ENCODE results near the gene GAREM1.
"Not testable (repeated sequence)": the region's sequence is repeated elsewhere in the genome, so short reads cannot be mapped to it uniquely, and the experiment has no call there.

The GAREM1 gene

DNA sequence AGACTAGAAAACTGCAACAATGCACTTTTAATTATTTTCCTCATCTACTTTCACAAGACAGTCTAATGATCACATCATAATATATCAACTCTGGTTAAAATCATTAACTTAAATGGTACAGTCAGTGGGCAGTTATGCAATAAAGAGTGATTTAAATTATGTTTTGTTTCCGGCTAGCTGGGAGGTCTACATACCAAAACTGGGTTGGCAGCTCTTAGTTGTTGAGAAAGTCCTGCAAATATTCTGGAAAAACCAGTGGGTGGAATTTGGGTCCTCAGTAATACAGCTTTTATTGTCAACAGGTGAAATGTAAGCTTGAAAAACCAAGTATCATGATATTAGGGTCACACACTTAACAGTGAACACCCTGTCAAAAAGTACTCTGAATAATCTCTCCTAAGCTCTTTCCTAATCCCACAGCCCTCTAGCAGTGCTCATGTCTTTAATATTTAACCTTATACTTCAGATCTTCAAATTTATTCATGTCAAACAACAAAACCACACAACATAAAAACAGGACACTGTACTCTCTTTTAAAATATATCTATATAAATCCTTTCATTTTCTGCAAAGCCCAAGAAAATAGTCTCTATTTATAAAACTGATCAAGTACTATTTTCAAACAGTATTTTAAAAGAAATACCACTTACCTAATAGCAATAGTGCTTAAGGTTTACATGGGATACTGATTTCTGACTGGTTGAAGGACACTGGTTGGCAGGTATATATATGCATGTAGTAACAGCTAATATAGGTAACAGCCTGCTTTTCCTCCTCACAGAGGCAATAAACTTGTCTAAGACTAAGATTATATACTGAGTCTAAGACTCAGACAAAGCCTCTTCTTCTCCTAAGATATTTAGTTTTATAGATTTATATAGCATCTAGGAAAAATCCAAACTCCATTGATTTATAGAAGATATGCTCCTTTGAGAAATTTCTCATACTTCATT, 103.8 kb downstream of the GAREM1 start:
- DNase-seq, result no peak

- no peak for DNase-seq
Measured at GRCh38 chr18:32362484-32362883, 108.2 kb downstream of the GAREM1 start.

DNA sequence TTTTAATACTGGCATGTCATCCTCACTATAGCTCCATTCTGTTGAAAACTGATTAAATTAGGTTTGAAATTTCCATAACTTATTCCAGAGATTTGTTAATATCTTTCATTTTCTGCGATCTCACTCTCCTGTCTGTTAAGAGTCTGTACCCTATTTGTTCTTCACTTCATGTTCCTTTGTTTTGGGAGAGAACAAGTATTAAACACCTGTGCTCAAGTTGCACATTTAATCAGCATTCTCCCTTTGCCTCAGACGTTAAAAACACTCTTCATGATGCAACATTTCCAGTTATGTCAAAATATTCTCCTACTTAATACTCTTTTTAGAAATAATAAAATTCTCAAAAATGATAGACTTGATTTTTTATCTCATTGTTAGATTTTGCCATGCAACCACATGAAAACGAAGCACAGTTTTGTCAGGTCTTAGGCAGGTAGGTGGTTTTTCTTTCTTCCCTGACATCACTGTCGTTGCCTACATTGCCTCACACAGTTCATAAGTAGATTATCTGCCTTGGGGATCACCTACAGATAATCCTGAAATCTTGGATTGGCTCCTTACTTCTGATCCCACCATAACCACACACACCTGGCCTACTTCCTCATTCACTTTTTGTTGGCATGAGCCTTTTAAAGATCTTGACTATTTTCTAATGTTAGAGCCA, 109.9 kb downstream of the GAREM1 start:
- no peak for DNase-seq

GRCh38 chr18:32358529-32358928, 112.2 kb downstream of the GAREM1 start:
- no peak for DNase-seq

- DNase-seq, result no peak
Measured at GRCh38 chr18:32358075-32358474, 112.6 kb downstream of the GAREM1 start.

GRCh38 chr18:32355896-32356295, 114.8 kb downstream of the GAREM1 start:
- DNase-seq, result no peak

GRCh38 chr18:32354518-32354917, 116.2 kb downstream of the GAREM1 start:
- DNase-seq, result no peak

- DNase-seq, result no peak
Measured at GRCh38 chr18:32353257-32353656, 117.4 kb downstream of the GAREM1 start.

DNA sequence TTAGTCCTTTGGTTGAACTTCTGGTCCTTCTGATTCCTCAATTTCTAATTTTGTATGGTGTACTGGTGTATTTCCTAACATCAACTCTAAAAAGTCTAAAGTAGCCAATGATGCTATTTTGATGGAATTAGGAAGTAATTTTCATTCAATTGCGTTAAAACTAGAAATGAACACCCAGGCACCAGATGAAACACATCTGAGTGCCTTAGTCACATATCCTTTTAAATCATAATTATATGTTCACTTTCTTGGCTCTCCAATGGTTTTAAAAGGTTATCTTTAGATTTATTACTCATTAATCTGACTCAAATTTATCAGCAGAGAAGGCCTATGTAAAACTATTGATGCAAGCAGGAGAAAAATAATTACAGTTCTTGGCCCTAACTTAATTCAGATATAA, 119.7 kb downstream of the GAREM1 start:
- no peak for DNase-seq

GRCh38 chr18:32349728-32350395, 120.8 kb downstream of the GAREM1 start:
- no peak for DNase-seq

DNA sequence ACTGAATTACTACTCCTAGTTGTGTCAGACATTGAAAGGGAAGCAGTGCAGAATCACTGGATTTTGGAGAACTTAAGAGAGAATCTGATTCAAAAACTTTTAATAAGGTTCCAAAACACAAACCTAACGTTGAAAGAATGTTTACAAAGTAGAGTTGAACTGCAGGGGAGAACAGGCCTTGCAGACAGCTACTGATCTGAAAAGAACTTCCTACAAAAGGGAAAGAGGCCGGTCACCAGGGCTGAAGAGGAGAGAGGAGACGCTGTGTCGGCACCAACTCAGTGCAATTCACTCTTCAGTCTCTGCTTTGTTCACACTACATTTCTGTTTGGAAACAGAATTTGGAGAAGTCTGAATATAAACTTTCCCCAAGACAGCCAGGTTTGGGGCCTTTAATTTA, 124.0 kb downstream of the GAREM1 start:
- DNase-seq, result no peak

- no peak for DNase-seq
Measured at GRCh38 chr18:32343634-32344033, 127.0 kb downstream of the GAREM1 start.

GRCh38 chr18:32341112-32341511, 129.6 kb downstream of the GAREM1 start:
- not testable (repeated sequence) for DNase-seq

- DNase-seq, result no peak
Measured at GRCh38 chr18:32339045-32339444, 131.6 kb downstream of the GAREM1 start.

- DNase-seq, result no peak
Measured at GRCh38 chr18:32337821-32338220, 132.9 kb downstream of the GAREM1 start.

- DNase-seq, result no peak
Measured at GRCh38 chr18:32337347-32337746, 133.3 kb downstream of the GAREM1 start.

GRCh38 chr18:32335228-32335627, 135.5 kb downstream of the GAREM1 start:
- DNase-seq, result no peak

- DNase-seq, result no peak
Measured at GRCh38 chr18:32333781-32334180, 136.9 kb downstream of the GAREM1 start.

DNA sequence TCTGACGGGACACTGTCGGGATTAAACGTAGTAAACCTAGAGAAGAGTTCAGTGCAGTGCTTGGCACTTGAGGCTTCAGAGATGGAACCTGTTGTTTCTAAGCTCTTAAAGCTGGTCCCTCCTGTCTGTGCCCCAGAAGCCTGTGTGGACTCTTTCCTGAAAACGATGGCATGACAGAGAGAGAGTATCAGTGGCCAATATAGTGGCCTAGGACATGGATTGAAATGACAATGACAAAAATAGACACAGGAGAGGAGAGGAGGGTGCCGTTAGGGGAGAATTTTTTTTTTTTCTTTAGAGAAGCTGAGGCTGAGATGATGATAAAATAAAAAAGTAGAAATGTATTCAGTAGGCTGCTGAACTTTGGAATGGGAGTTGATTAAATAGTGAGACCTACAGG, 138.0 kb downstream of the GAREM1 start:
- DNase-seq, result no peak

- DNase-seq, result no peak
Measured at GRCh38 chr18:32328974-32329373, 141.7 kb downstream of the GAREM1 start.

DNA sequence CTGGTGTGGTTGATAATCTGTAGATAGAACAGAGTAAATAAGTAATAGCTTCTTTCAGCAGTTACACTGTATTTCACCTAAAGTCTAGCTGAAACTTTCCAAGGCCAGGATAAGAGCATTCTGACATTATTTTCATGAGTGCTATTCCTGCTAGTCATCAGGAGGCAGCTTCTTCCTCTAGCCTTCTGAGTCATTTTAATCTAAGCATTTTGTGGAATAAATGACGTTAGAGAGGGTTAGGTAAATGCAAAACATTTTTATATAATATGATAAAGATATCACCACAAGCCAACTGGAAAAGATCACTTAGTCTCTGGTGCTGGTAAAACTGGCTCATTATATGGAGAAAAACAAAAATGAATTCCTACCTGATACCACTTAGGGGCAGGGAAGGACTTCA, 142.3 kb downstream of the GAREM1 start:
- DNase-seq, result no peak

DNA sequence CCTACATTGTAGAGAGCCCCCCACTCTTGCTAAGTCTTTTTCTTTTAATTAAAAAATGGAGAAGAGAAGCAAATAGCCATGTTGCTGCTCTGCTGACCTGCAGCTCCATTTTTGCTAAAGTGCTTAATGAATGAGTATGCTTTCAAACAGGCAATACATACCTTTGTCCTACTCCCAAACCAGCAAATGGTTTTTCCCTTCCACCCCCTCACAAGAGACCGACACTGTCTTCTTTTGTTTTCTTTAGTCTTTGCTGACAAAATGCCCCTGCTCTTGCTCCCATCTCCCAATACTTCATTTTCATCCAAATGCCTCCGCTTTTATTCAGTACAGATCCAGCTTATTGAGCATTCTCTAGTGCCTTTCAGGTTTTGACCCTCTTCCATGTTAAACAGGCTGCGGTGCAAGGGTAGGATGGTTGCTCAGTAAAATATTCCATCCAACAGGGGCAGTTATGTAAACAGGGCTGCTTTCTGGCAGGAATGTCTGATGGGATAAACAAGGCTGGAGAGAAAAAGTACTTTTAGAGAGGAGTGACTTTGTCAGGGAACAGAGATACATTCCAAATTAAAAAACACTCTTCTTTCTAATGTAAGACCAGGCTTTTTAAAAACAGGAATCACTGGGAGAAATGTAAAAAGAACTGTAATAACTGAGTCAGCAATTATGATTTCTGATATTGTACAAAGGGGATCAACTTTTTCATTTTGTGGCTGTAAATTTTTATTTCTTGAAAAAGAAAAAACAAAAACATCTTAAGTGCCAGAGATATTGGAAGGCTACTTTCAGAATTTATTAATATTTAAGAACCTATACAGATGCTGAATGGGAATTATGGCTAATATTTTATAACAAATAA, 144.0 kb downstream of the GAREM1 start:
- DNase-seq, result no peak

GRCh38 chr18:32324181-32324580, 146.5 kb downstream of the GAREM1 start:
- DNase-seq, result no peak

Measured in NCI-H187 treated with DMSO at 0.1 percent for 48 hours (cell line).